GM12878 (cell line): ENCODE data around the gene RASSF4. TPM values are rescaled to one million over a fixed set of nuclear protein-coding genes. Genes with fewer than 3 reads are reported as not detected.

Experiments used
- ATAC-seq: fragments of 200-7000 bp; cut with Tn5 transposase; 3 replicates; pipeline ENCODE4 v1.9.1; 2020; ENCODE audit warnings: mild to moderate bottlenecking, moderate library complexity
- BruUV-seq: library from RNA; stranded (reverse); fragments of 400-500 nt; replicated peaks from 2 replicates; lab custom pipeline; 2021; lab: Mats Ljungman, UMichigan
- CTCF ChIA-PET: fragments of 300-600 bp; sonication (Branson Sonifier 250); formaldehyde crosslinking; extraction: SDS; loops from one replicate; lab custom pipeline; 2021; ENCODE audit warnings: inconsistent platforms; lab: Yijun Ruan, JAX
- POLR2A ChIA-PET: fragments of 350-600 bp; formaldehyde crosslinking; extraction: SDS; loops from one replicate; lab custom pipeline; 2021; ENCODE audit warnings: inconsistent platforms; lab: Charles Lee
- RAD21 ChIA-PET: fragments of 300-600 bp; sonication (Branson Sonifier 250); formaldehyde crosslinking; loops from one replicate; lab custom pipeline; 2023; ENCODE audit warnings: antibody characterized with exemption; ENCODE audit not compliant: unreplicated experiment; lab: Charles Lee
- SMC1A ChIA-PET: fragments of 300-600 bp; sonication (Branson Sonifier 250); formaldehyde crosslinking; loops from one replicate; lab custom pipeline; 2023; ENCODE audit not compliant: unreplicated experiment, uncharacterized antibody; lab: Charles Lee
- DNase-seq: peaks from one replicate; pipeline ENCODE4 v3.0.0-alpha.2; 2011; ENCODE audit warnings: low read depth, low spot score
- FAIRE-seq: peaks from 3 replicates; lab custom pipeline; 2011; peaks lifted over from hg19 to GRCh38; lab: Jason Lieb, UNC
- H2AFZ ChIP-seq: 2 replicates; pipeline ENCODE4 v1.6.0; 2011; ENCODE audit warnings: low read depth, low read length, control low read depth; ENCODE audit not compliant: control insufficient read depth
- H3K27ac ChIP-seq: 2 replicates; pipeline ENCODE4 v1.5.1; 2011; ENCODE audit warnings: control low read depth; ENCODE audit not compliant: control insufficient read depth, insufficient read depth
- H3K27me3 ChIP-seq, 2 experiments: replicated peaks in 1 of 2; 2 replicates each; pipeline versions ENCODE4 v1.6.0 to v1.6.1; 2011; ENCODE audit warnings: low read length in 1 of 2; ENCODE audit not compliant: control insufficient read depth in 2 of 2, insufficient read depth in 2 of 2
- H3K36me3 ChIP-seq, 2 experiments: 2 replicates each; pipeline ENCODE4 v1.5.1; 2011; ENCODE audit warnings: low read length in 1 of 2; ENCODE audit not compliant: control insufficient read depth in 2 of 2, insufficient read depth in 2 of 2
- H3K4me1 ChIP-seq: 2 replicates; pipeline ENCODE4 v1.6.1; 2011; ENCODE audit warnings: mild to moderate bottlenecking, low read length, moderate library complexity, mixed read lengths; ENCODE audit not compliant: control insufficient read depth, insufficient read depth
- H3K4me2 ChIP-seq: 2 replicates; pipeline ENCODE4 v1.6.0; 2011; ENCODE audit warnings: control low read depth; ENCODE audit not compliant: control insufficient read depth, insufficient read depth
- H3K4me3 ChIP-seq: fragments of 200-600 bp; sonication (generic); 2 replicates; pipeline ENCODE4 v1.5.1; 2016
- H3K79me2 ChIP-seq: 2 replicates; pipeline ENCODE4 v1.6.0; 2011; ENCODE audit warnings: low read length; ENCODE audit not compliant: control insufficient read depth, insufficient read depth
- H3K9ac ChIP-seq: 2 replicates; pipeline ENCODE4 v1.8.0; 2011; ENCODE audit warnings: low read length, control low read depth, mixed read lengths; ENCODE audit not compliant: control insufficient read depth, insufficient read depth
- H3K9me3 ChIP-seq: replicated peaks from 3 replicates; pipeline ENCODE4 v1.5.1; 2011; ENCODE audit warnings: mild to moderate bottlenecking, low read length; ENCODE audit not compliant: control insufficient read depth, insufficient read depth
- H4K20me1 ChIP-seq: 2 replicates; pipeline ENCODE4 v1.6.0; 2011; ENCODE audit not compliant: control insufficient read depth, insufficient read depth
- CREB1 ChIP-seq: IDR thresholded peaks from 2 replicates; pipeline ENCODE4 v1.6.1; 2012; ENCODE audit warnings: low read depth, mild to moderate bottlenecking, inconsistent platforms
- FOXK2 ChIP-seq: fragments of 450-650 bp; IDR thresholded peaks from 2 replicates; pipeline ENCODE4 v1.6.1; 2017; ENCODE audit warnings: mild to moderate bottlenecking, moderate library complexity
- FOXM1 ChIP-seq: IDR thresholded peaks from 2 replicates; pipeline ENCODE4 v1.6.1; 2012; ENCODE audit warnings: low read depth, mild to moderate bottlenecking, inconsistent platforms, low read length, moderate library complexity
- HCFC1 ChIP-seq: fragments of 150-350 bp; IDR thresholded peaks from 2 replicates; pipeline ENCODE4 v1.6.1; 2014; ENCODE audit warnings: low read length
- ZNF622 ChIP-seq: fragments of 450-650 bp; IDR thresholded peaks from 2 replicates; pipeline ENCODE4 v1.6.1; 2017; ENCODE audit warnings: mild to moderate bottlenecking, inconsistent platforms
- WGBS: methylation state at CpG from one replicate; pipeline ENCODE4 v1.1.6; 2016; ENCODE audit warnings: low lambda C conversion rate; ENCODE audit not compliant: insufficient replicate concordance, insufficient coverage; ENCODE audit errors: missing lambda C conversion rate; 5-methylcytosine and 5-hydroxymethylcytosine counted together
- in situ Hi-C: fragments of 300-500 bp; cut with MboI; formaldehyde crosslinking; loops from 9 replicates; pipeline ENCODE4 v1.14.3; 2018; ENCODE audit warnings: mixed read lengths
- intact Hi-C: fragments of 100-400 bp; cut with micrococcal nuclease; formaldehyde crosslinking; loops from one replicate; pipeline ENCODE4 v1.14.2; 2022; ENCODE audit not compliant: unreplicated experiment
- polyA plus RNA-seq, 11 experiments: library from polyadenylated mRNA; depleted of rRNA in 4 of 11; unstranded in 6 of 11; stranded (reverse) in 5 of 11; fragments of >200 nt; fragmentation: Nextera tagmentation in 4 of 11; fragmentation: Illumina TruSeq in 1 of 11; extraction: Ambion mirVana in 4 of 11; extraction: Trizol in 1 of 11; gene quantifications; 1 replicate in 1 of 11; 2 replicates in 10 of 11; pipeline versions ENCODE4 v1.2.1 to v1.2.3, GENCODE V29; 2011 to 2016; ENCODE audit warnings: inconsistent platforms in 2 of 11, missing spikeins in 2 of 11, low read depth in 1 of 11
- total RNA-seq, 4 experiments: library from RNA; depleted of rRNA in 3 of 4; stranded (reverse); fragments of >200 nt in 3 of 4; fragmentation: Illumina TruSeq in 1 of 4; extraction: Trizol in 1 of 4; gene quantifications; 2 replicates each; pipeline versions ENCODE4 v1.2.1 to v1.2.3, GENCODE V29; 2013 to 2021
- TF ChIP-seq, protein P1 (sequence below): IDR thresholded peaks from 2 replicates; pipeline ENCODE4 v1.6.1; 2011; ENCODE audit warnings: low read depth, low read length, improper control_type of control experiment, borderline replicate concordance

RASSF4 gene
- total and polyA plus RNA-seq, 10 of the 15 experiments (the other 5 are each of a cell fraction or from before 2014, with no cell fraction given): 3.7 to 71.1 (median 16.8) TPM

DNA sequence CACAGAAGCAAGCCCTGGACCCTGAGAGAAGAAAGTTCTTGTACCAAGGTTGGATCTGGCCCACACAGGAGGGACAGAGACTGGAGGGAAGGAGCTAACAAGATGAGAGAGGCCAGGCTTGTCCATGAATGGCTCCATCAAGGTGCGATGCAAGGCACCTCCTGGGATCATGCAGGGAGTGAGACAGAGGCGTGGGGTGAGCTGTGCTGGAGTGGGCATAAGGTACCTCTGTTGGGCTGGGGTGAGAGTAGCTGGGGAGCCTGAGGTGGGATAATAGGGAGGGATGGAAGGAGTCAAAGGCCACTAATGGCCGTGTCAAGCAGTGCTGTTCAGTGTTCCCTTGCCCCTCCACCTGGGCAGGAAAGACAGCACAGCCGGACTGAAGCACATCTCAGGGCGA lies 38.5 kb upstream of the RASSF4 start:
- ChIA-PET CTCF (interaction anchor here (0.6 kb wide), 1 partner anchor 721 kb away, joined by 3 read pairs; no protein-coding TSS in a partner anchor), SMC1A (interaction anchor here (1.1 kb wide), 1 partner anchor 15 kb away, joined by 3 read pairs; no protein-coding TSS in a partner anchor), RAD21 (no interaction called here), POLR2A (no interaction called here)
- H2AFZ ChIP-seq: no peak overlapping the region
- H3K4me2 ChIP-seq: no peak overlapping the region
- no peaks in the 10 kb centered on the region for H3K4me1 ChIP-seq
- no peaks in the 10 kb centered on the region for H3K79me2 ChIP-seq
- 18% methylated on average over 5 of the region's 5 CpGs for WGBS
- no peak overlapping the region for H3K4me3 ChIP-seq
- intact Hi-C loops (no loop called here), in situ Hi-C loops (no loop called here)
- H4K20me1 ChIP-seq: no peaks in the 10 kb centered on the region
- ATAC-seq (no peak), DNase-seq (no peak), FAIRE-seq (no peak)
- BruUV-seq: no TSS peak
- H3K36me3 ChIP-seq: no peaks in the 10 kb centered on the region; a peak in 1 of 4 replicates
- TF ChIP-seq FOXM1: no peak
- H3K27ac ChIP-seq: no peak overlapping the region
- H3K9me3 ChIP-seq: no peaks in the 10 kb centered on the region; the same call in 2 of the 3 replicates
- H3K27me3 ChIP-seq: peaks cover 0 to 1% of the 10 kb centered on the region in 2 experiments; a peak in 2 of 4 replicates
- no peak overlapping the region for H3K9ac ChIP-seq

DNA sequence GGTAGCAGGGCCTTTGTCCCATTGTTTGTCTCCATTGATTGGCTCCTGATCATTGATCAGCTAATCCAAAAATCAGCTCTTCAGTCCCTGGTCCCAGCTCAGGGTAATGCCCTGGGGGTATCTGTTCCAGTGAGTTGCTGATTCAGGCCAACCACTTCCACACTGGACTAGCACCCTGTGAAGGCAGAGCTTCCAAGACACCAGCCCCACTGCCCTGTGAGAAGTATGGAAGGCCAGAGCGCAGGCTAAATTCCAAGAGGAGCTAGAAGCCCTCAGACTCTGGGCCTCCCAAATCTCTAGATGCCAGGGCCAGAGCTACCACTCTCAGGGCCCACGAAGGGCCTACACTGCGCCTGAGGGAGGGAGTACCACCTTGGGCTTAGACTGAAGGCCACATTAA lies 38.1 kb upstream of the RASSF4 start:
- FAIRE-seq: no peak
- Histone ChIP-seq H3K4me3 (no peak overlapping the region), H3K27ac (no peak overlapping the region), H3K79me2 (no peaks in the 10 kb centered on the region), H3K9me3 (no peaks in the 10 kb centered on the region; the same call in 2 of the 3 replicates), H3K9ac (no peak overlapping the region), H3K27me3 (peaks cover 0 to 1% of the 10 kb centered on the region in 2 experiments; a peak in 2 of 4 replicates), H3K4me2 (no peak overlapping the region), H4K20me1 (no peaks in the 10 kb centered on the region), H3K36me3 (no peaks in the 10 kb centered on the region; a peak in 1 of 4 replicates), H3K4me1 (no peaks in the 10 kb centered on the region), H2AFZ (no peak overlapping the region)
- SMC1A ChIA-PET: interaction anchor here (1.1 kb wide), 1 partner anchor 15 kb away, joined by 3 read pairs; no protein-coding TSS in a partner anchor
- intact Hi-C loops: no loop called here
- in situ Hi-C loops: no loop called here
- no peak for ATAC-seq
- POLR2A ChIA-PET: no interaction called here
- RAD21 ChIA-PET: interaction anchor here (1.2 kb wide), 1 partner anchor 18 kb away, joined by 3 read pairs; no protein-coding TSS in a partner anchor
- TF ChIP-seq, protein P1, sequence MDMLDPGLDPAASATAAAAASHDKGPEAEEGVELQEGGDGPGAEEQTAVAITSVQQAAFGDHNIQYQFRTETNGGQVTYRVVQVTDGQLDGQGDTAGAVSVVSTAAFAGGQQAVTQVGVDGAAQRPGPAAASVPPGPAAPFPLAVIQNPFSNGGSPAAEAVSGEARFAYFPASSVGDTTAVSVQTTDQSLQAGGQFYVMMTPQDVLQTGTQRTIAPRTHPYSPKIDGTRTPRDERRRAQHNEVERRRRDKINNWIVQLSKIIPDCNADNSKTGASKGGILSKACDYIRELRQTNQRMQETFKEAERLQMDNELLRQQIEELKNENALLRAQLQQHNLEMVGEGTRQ: no peak
- no peak for TF ChIP-seq FOXK2
- TF ChIP-seq CREB1: no peak
- no peak for TF ChIP-seq HCFC1
- TF ChIP-seq ZNF622: no peak
- 0% methylated on average over 3 of the region's 3 CpGs for WGBS
- no TSS peak for BruUV-seq
- CTCF ChIA-PET: interaction anchor here (0.6 kb wide), 1 partner anchor 721 kb away, joined by 3 read pairs; no protein-coding TSS in a partner anchor
- DNase-seq: no peak
